ENCODE data around the gene OR56B1.
"Not testable (repeated sequence)": the region's sequence is repeated elsewhere in the genome, so short reads cannot be mapped to it uniquely, and the experiment has no call there.

The OR56B1 gene

GRCh38 chr11:5736396-5736795, at the start of gene OR56B1:
Gene OR56B1 (plus strand): TSS chr11:5736448. CDS start chr11:5736517, 69 bp downstream.
- Mint-ChIP-seq H3K27me3 (ENCODE audit: low read depth, poor library complexity) (peaks cover 11% of the 10 kb centered on the region), H3K4me1 (peaks cover 18% of the 10 kb centered on the region), H3K27ac (no peak within 1 kb of the TSS), H3K9me3 (peaks cover 11% of the 10 kb centered on the region), H3K36me3 (ENCODE audit: low read depth) (no peaks in the 10 kb centered on the region), H3K4me3 (no peak within 1 kb of the TSS)
- no peak for DNase-seq
- no peak for TF ChIP-seq CTCF (IDR thresholded peaks at IDR 0.05)

GRCh38 chr11:5688482-5688881, 47.8 kb upstream of the OR56B1 start:
- H3K4me1 Mint-ChIP-seq = peaks cover 27% of the 10 kb centered on the region
- H3K27ac Mint-ChIP-seq = no peak overlapping the region
- H3K36me3 Mint-ChIP-seq (ENCODE audit: low read depth) = peaks cover 7% of the 10 kb centered on the region
- peaks cover 4% of the 10 kb centered on the region for H3K27me3 Mint-ChIP-seq (ENCODE audit: low read depth, poor library complexity)
- DNase-seq = no peak
- peaks cover 16% of the 10 kb centered on the region for H3K9me3 Mint-ChIP-seq
- H3K4me3 Mint-ChIP-seq = no peak overlapping the region
- no peak for TF ChIP-seq CTCF (IDR thresholded peaks at IDR 0.05)

GRCh38 chr11:5689551-5689983, 46.7 kb upstream of the OR56B1 start, which contains the start of gene TRIM22:
Gene TRIM22 (plus strand): TSS chr11:5689790. CDS start chr11:5696233, 6,443 bp downstream.
- Mint-ChIP-seq H3K27me3 (ENCODE audit: low read depth, poor library complexity) (peaks cover 4% of the 10 kb centered on the region), H3K4me1 (peaks cover 16% of the 10 kb centered on the region), H3K27ac (no peak within 1 kb of the TSS), H3K4me3 (no peak within 1 kb of the TSS), H3K9me3 (peaks cover 10% of the 10 kb centered on the region), H3K36me3 (ENCODE audit: low read depth) (no peaks in the 10 kb centered on the region)
- DNase-seq = no peak
- TF ChIP-seq CTCF (IDR thresholded peaks at IDR 0.05) = no peak

- H3K4me3 Mint-ChIP-seq = no peak overlapping the region
- H3K36me3 Mint-ChIP-seq (ENCODE audit: low read depth) = no peaks in the 10 kb centered on the region
- H3K4me1 Mint-ChIP-seq = peaks cover 9% of the 10 kb centered on the region
- peaks cover 4% of the 10 kb centered on the region for H3K27me3 Mint-ChIP-seq (ENCODE audit: low read depth, poor library complexity)
- no peak for TF ChIP-seq CTCF (IDR thresholded peaks at IDR 0.05)
- no peak for DNase-seq
- peaks cover 10% of the 10 kb centered on the region for H3K9me3 Mint-ChIP-seq
- no peak overlapping the region for H3K27ac Mint-ChIP-seq
These were observed 46.0 kb upstream of the OR56B1 start for GRCh38 chr11:5690216-5690615.

GRCh38 chr11:5690736-5691135, 45.5 kb upstream of the OR56B1 start:
- peaks cover 4% of the 10 kb centered on the region for H3K27me3 Mint-ChIP-seq (ENCODE audit: low read depth, poor library complexity)
- DNase-seq = no peak
- no peak overlapping the region for H3K27ac Mint-ChIP-seq
- peaks cover 8% of the 10 kb centered on the region for H3K4me1 Mint-ChIP-seq
- no peak for TF ChIP-seq CTCF (IDR thresholded peaks at IDR 0.05)
- H3K4me3 Mint-ChIP-seq = no peak overlapping the region
- peaks cover 10% of the 10 kb centered on the region for H3K9me3 Mint-ChIP-seq
- H3K36me3 Mint-ChIP-seq (ENCODE audit: low read depth) = no peaks in the 10 kb centered on the region

- peaks cover 10% of the 10 kb centered on the region for H3K9me3 Mint-ChIP-seq
- not testable (repeated sequence) for H3K4me1 Mint-ChIP-seq; H3K27me3 Mint-ChIP-seq (ENCODE audit: low read depth, poor library complexity); DNase-seq; H3K36me3 Mint-ChIP-seq (ENCODE audit: low read depth); H3K4me3 Mint-ChIP-seq; H3K27ac Mint-ChIP-seq
These were observed 44.8 kb upstream of the OR56B1 start for GRCh38 chr11:5691238-5691963.

Measured in nephron progenitor cell (in vitro differentiated cells).